ENCODE results near the gene NID2. TPM values are rescaled to one million over a fixed set of nuclear protein-coding genes. Genes with fewer than 3 reads are reported as not detected.
A peak's percentile ranks its signal among the peaks of the same experiment; 100 is the strongest.

NID2 gene
- total RNA-seq, 1 experiment from 2014 or later = 12.6 TPM

DNA sequence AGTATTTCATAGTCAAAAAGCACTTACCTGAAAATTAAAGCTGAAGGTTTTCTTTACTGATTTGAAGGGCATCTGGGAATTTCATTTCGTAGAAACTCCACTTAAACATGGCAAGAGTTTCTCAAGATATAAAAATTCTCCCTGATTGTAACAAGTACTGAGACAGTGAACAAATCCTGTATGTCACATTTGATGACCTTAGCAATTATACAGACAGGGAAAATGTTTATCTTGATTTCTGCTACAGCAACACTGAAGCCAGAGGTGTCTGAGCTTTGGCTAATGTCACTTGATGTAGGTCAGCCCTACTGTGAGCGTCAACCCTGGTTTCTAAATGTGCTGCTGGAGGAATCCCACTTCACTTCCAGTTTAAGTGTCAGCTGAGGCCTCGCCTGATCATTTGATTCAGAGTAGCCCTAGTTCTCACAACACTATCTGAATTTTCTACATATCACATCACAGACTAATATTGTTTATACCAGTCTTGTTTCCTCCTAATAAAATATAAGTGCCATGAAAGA, 58.6 kb downstream of the NID2 start:
- ChIA-PET POLR2A (ENCODE audit: low non-redundant PET) (no interaction called here), CTCF (no interaction called here)
- intact Hi-C loops (cut with micrococcal nuclease; ENCODE audit: unreplicated experiment) = loop anchor here (5.0 kb wide), 1 partner anchor 57 kb away; the partner anchor contains the start of gene NID2
- TF ChIP-seq, protein P1, sequence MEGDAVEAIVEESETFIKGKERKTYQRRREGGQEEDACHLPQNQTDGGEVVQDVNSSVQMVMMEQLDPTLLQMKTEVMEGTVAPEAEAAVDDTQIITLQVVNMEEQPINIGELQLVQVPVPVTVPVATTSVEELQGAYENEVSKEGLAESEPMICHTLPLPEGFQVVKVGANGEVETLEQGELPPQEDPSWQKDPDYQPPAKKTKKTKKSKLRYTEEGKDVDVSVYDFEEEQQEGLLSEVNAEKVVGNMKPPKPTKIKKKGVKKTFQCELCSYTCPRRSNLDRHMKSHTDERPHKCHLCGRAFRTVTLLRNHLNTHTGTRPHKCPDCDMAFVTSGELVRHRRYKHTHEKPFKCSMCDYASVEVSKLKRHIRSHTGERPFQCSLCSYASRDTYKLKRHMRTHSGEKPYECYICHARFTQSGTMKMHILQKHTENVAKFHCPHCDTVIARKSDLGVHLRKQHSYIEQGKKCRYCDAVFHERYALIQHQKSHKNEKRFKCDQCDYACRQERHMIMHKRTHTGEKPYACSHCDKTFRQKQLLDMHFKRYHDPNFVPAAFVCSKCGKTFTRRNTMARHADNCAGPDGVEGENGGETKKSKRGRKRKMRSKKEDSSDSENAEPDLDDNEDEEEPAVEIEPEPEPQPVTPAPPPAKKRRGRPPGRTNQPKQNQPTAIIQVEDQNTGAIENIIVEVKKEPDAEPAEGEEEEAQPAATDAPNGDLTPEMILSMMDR (conservative IDR thresholded peaks at IDR 0.05; ENCODE audit: low read depth, low read length) = no peak
- no peak for TF ChIP-seq EZH2 (IDR thresholded peaks at IDR 0.05; ENCODE audit: borderline replicate concordance, low read depth, low read length, poor library complexity, severe bottlenecking)
- Histone ChIP-seq H3K27me3 (replicated peaks; ENCODE audit: insufficient read depth, low read depth, low read length, poor library complexity) (no peaks in the 10 kb centered on the region), H3K4me1 (ENCODE audit: insufficient read depth, low read length, poor library complexity, severe bottlenecking) (peaks cover 19% of the 10 kb centered on the region), H3K4me3 (ENCODE audit: low read depth, low read length, poor library complexity, severe bottlenecking) (no peak overlapping the region), H3K36me3 (ENCODE audit: insufficient read depth, low read length, poor library complexity, severe bottlenecking) (peaks cover 69% of the 10 kb centered on the region), H3K27ac (ENCODE audit: low read depth, low read length, poor library complexity, severe bottlenecking) (peak overlapping the region; percentile 3), H3K9me3 (ENCODE audit: low read depth, low read length, poor library complexity, severe bottlenecking) (no peaks in the 10 kb centered on the region)
- no TSS peak for BruUV-seq (replicated peaks)
- DNase-seq (ENCODE audit: low spot score) = no peak

DNA sequence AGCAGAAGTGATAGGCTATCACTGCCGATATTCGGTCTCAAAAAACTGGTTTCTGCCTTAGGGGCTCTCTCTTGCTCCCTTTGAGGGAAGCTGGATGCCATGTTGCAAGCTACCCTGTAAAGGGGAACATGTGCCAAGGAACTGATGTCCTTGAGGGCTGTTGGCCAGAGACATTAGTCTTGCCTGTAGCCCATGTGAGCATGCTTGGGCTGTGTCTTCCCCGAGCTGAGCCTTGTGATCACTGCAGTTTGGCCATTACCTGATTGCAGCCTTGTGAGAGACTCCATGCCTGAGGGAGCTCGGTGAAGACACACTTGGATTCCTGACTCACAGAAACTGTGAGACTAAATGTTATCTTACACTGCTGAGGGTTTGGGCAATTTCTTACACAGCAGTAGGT, 60.7 kb downstream of the NID2 start:
- CTCF ChIA-PET = no interaction called here
- peaks cover 90% of the 10 kb centered on the region for H3K36me3 ChIP-seq (ENCODE audit: insufficient read depth, low read length, poor library complexity, severe bottlenecking)
- BruUV-seq (replicated peaks) = no TSS peak

DNA sequence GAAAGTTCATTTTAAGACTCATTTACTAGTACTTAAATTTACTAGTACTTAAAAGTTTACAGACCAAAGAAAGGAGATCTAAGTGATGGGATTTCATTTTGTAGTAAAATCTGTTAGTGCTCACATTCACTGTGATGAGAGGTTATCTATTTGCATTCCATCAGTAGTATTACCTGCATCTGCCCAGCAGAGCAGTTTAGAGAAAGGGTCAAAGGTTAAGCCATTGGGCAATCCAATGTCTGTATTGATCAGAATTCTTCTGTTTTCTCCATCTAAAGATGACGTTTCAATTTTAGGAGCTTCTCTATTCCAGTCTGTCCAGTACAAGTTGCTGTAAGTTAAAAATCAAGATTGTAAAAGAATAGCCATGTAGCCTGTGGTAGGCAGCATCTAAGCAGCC, 61.2 kb downstream of the NID2 start:
- Histone ChIP-seq H3K9me3 (ENCODE audit: low read depth, low read length, poor library complexity, severe bottlenecking) (no peaks in the 10 kb centered on the region), H3K4me1 (ENCODE audit: insufficient read depth, low read length, poor library complexity, severe bottlenecking) (peaks cover 1% of the 10 kb centered on the region), H3K36me3 (ENCODE audit: insufficient read depth, low read length, poor library complexity, severe bottlenecking) (peaks cover 95% of the 10 kb centered on the region), H3K27ac (ENCODE audit: low read depth, low read length, poor library complexity, severe bottlenecking) (no peak overlapping the region), H3K27me3 (replicated peaks; ENCODE audit: insufficient read depth, low read depth, low read length, poor library complexity) (no peaks in the 10 kb centered on the region), H3K4me3 (ENCODE audit: low read depth, low read length, poor library complexity, severe bottlenecking) (no peak overlapping the region)
- BruUV-seq (replicated peaks) = no TSS peak
- ChIA-PET CTCF (no interaction called here), POLR2A (ENCODE audit: low non-redundant PET) (interaction anchor here (0.7 kb wide), 1 partner anchor 1184 kb away, joined by 3 read pairs; no protein-coding TSS in a partner anchor)
- intact Hi-C loops (cut with micrococcal nuclease; ENCODE audit: unreplicated experiment) = loop anchor here (10.0 kb wide), 1 partner anchor 467 kb away; no protein-coding TSS in a partner anchor
- no peak for TF ChIP-seq EZH2 (IDR thresholded peaks at IDR 0.05; ENCODE audit: borderline replicate concordance, low read depth, low read length, poor library complexity, severe bottlenecking)
- TF ChIP-seq, protein P1 (conservative IDR thresholded peaks at IDR 0.05; ENCODE audit: low read depth, low read length) = no peak
- DNase-seq (ENCODE audit: low spot score) = no peak

More for the DNA sequence above, 60.7 kb downstream of the NID2 start:
- H3K27ac ChIP-seq (ENCODE audit: low read depth, low read length, poor library complexity, severe bottlenecking) = no peak overlapping the region
- H3K27me3 ChIP-seq (replicated peaks; ENCODE audit: insufficient read depth, low read depth, low read length, poor library complexity) = no peaks in the 10 kb centered on the region
- no peak for DNase-seq (ENCODE audit: low spot score)
- no peak for TF ChIP-seq EZH2 (IDR thresholded peaks at IDR 0.05; ENCODE audit: borderline replicate concordance, low read depth, low read length, poor library complexity, severe bottlenecking)
- TF ChIP-seq, protein P1 (conservative IDR thresholded peaks at IDR 0.05; ENCODE audit: low read depth, low read length) = no peak
- POLR2A ChIA-PET (ENCODE audit: low non-redundant PET) = interaction anchor here (0.7 kb wide), 1 partner anchor 1185 kb away, joined by 3 read pairs; no protein-coding TSS in a partner anchor
- H3K9me3 ChIP-seq (ENCODE audit: low read depth, low read length, poor library complexity, severe bottlenecking) = no peaks in the 10 kb centered on the region
- intact Hi-C loops (cut with micrococcal nuclease; ENCODE audit: unreplicated experiment) = loop anchor here (10.0 kb wide), 1 partner anchor 467 kb away; no protein-coding TSS in a partner anchor
- H3K4me1 ChIP-seq (ENCODE audit: insufficient read depth, low read length, poor library complexity, severe bottlenecking) = peaks cover 5% of the 10 kb centered on the region
- no peak overlapping the region for H3K4me3 ChIP-seq (ENCODE audit: low read depth, low read length, poor library complexity, severe bottlenecking)

Measured in A673 (cell line).